Measurements from ENCODE around the gene CST7.

The CST7 gene

GRCh38 chr20:24979036-24979960 lies 30.2 kb downstream of the CST7 start:
- Histone ChIP-seq H3K4me3 (replicated peaks; ENCODE audit: low read depth, low read length) (no peak overlapping the region), H3K36me3 (ENCODE audit: control insufficient read depth, insufficient read depth, low read length) (peaks cover 12% of the 10 kb centered on the region), H3K27me3 (replicated peaks; ENCODE audit: control insufficient read depth, insufficient read depth, low read length) (no peaks in the 10 kb centered on the region)
- TF ChIP-seq, protein P1, sequence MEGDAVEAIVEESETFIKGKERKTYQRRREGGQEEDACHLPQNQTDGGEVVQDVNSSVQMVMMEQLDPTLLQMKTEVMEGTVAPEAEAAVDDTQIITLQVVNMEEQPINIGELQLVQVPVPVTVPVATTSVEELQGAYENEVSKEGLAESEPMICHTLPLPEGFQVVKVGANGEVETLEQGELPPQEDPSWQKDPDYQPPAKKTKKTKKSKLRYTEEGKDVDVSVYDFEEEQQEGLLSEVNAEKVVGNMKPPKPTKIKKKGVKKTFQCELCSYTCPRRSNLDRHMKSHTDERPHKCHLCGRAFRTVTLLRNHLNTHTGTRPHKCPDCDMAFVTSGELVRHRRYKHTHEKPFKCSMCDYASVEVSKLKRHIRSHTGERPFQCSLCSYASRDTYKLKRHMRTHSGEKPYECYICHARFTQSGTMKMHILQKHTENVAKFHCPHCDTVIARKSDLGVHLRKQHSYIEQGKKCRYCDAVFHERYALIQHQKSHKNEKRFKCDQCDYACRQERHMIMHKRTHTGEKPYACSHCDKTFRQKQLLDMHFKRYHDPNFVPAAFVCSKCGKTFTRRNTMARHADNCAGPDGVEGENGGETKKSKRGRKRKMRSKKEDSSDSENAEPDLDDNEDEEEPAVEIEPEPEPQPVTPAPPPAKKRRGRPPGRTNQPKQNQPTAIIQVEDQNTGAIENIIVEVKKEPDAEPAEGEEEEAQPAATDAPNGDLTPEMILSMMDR (IDR thresholded peaks at IDR 0.05; ENCODE audit: insufficient read depth, low read length, poor library complexity, severe bottlenecking) = no peak
- DNase-seq (ENCODE audit: extremely low read depth, insufficient read length) = no peak

- no peak overlapping the region for H3K4me3 ChIP-seq (replicated peaks; ENCODE audit: low read depth, low read length)
- TF ChIP-seq, protein P1 (IDR thresholded peaks at IDR 0.05; ENCODE audit: insufficient read depth, low read length, poor library complexity, severe bottlenecking) = no peak
- H3K36me3 ChIP-seq (ENCODE audit: control insufficient read depth, insufficient read depth, low read length) = peaks cover 12% of the 10 kb centered on the region
- DNase-seq (ENCODE audit: extremely low read depth, insufficient read length) = no peak
- no peaks in the 10 kb centered on the region for H3K27me3 ChIP-seq (replicated peaks; ENCODE audit: control insufficient read depth, insufficient read depth, low read length)
Observed at GRCh38 chr20:24980291-24981053, 31.4 kb downstream of the CST7 start.

- TF ChIP-seq, protein P1 (IDR thresholded peaks at IDR 0.05; ENCODE audit: insufficient read depth, low read length, poor library complexity, severe bottlenecking) = no peak
- Histone ChIP-seq H3K27me3 (replicated peaks; ENCODE audit: control insufficient read depth, insufficient read depth, low read length) (no peaks in the 10 kb centered on the region), H3K36me3 (ENCODE audit: control insufficient read depth, insufficient read depth, low read length) (peaks cover 14% of the 10 kb centered on the region), H3K4me3 (replicated peaks; ENCODE audit: low read depth, low read length) (no peak overlapping the region)
- DNase-seq (ENCODE audit: extremely low read depth, insufficient read length) = no peak
Observed at GRCh38 chr20:24981282-24981681, 32.2 kb downstream of the CST7 start.

DNA sequence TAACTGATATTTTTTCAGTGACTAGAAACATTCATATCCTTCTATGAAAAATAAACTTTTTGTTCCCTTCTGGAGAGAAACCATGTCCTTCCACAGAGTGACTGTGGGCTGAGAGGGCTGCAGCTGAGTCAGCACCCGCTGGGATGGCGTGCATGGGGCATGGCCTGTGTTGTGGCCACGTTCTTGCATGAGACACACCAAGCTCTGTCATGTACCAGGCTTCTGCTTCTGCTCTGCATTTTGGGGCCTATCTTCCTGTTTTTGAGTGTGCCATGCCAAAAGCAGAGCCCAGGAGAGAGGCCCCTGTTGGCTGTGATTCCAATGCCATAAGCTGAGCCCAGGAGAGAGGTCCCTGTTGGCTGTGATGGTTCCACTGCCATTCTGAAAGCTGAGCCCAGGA lies 32.7 kb downstream of the CST7 start:
- TF ChIP-seq, protein P1 (IDR thresholded peaks at IDR 0.05; ENCODE audit: insufficient read depth, low read length, poor library complexity, severe bottlenecking) = no peak
- no peak overlapping the region for H3K4me3 ChIP-seq (replicated peaks; ENCODE audit: low read depth, low read length)
- H3K36me3 ChIP-seq (ENCODE audit: control insufficient read depth, insufficient read depth, low read length) = peaks cover 14% of the 10 kb centered on the region
- H3K27me3 ChIP-seq (replicated peaks; ENCODE audit: control insufficient read depth, insufficient read depth, low read length) = no peaks in the 10 kb centered on the region
- DNase-seq (ENCODE audit: extremely low read depth, insufficient read length) = no peak

GRCh38 chr20:24983896-24984295 lies 34.8 kb downstream of the CST7 start:
- no peak overlapping the region for H3K4me3 ChIP-seq (replicated peaks; ENCODE audit: low read depth, low read length)
- H3K36me3 ChIP-seq (ENCODE audit: control insufficient read depth, insufficient read depth, low read length) = peaks cover 11% of the 10 kb centered on the region
- TF ChIP-seq, protein P1 (IDR thresholded peaks at IDR 0.05; ENCODE audit: insufficient read depth, low read length, poor library complexity, severe bottlenecking) = no peak
- DNase-seq (ENCODE audit: extremely low read depth, insufficient read length) = no peak
- no peaks in the 10 kb centered on the region for H3K27me3 ChIP-seq (replicated peaks; ENCODE audit: control insufficient read depth, insufficient read depth, low read length)
